CD4-positive, alpha-beta T cell treated with Interleukin-21 for 1 hour (primary cell): ENCODE results near the gene CRTAC1.
A peak's percentile ranks its signal among the peaks of the same experiment; 100 is the strongest.

Source experiments
- DNase-seq: peaks from one replicate; pipeline ENCODE4 v3.0.0-alpha.2; 2020

CRTAC1 gene

DNA sequence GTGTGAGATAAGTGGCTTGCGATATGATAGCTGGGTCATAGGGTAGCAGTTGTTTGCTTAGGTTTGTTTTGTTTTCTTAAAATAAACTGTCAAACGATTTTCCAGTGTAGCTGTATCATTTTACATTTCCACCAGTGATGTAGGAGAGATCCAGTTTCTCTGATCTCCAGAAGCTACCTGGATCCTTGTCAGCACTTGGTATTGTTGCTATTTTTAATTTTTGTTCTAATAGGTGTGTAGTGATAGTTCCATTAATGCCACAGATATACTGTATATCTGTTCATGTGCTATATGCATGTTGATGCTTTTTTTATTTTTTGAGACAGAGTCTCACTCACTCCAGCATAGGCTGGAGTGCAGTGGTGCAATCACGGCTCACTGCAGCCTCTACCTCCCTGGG lies 136.3 kb downstream of the CRTAC1 start:
- DNase-seq = no peak

DNA sequence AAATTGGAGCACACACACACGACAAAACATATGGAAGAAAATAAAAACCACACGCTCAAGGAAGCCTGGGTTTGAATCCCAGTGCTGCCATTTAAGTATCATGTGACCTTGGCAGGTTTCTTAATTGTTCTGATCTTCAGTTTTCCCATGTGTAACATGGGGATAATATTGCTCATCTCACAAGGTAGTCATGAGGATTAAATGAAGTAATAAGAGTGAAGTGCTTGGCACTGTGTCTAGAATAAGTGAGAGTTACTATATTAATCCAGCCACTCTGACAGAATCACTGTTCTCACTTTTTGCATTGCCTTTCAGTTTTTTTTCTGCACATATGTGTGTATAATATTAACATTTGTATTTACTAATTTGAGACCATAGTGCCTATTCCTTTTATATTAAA lies 137.5 kb downstream of the CRTAC1 start:
- DNase-seq = no peak

DNA sequence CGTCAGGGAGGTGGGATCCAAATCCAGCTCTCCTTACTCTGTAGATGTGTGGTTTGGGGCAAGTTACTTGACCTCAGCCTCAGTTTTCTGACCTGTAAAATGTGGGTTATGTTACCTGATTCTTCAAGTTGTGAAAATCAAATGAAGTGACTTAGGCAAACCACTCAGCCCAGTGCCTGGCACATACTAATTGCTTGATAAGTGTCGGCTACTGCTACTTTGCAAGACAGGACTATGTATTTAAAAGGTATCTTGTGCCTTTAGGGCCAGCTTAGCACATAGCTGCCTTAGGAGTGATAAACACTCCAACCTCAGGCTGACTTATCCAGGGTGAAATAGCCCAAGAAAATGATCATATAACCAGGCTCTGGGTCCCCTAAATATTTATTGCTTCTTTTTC lies 137.9 kb downstream of the CRTAC1 start:
- no peak for DNase-seq

DNA sequence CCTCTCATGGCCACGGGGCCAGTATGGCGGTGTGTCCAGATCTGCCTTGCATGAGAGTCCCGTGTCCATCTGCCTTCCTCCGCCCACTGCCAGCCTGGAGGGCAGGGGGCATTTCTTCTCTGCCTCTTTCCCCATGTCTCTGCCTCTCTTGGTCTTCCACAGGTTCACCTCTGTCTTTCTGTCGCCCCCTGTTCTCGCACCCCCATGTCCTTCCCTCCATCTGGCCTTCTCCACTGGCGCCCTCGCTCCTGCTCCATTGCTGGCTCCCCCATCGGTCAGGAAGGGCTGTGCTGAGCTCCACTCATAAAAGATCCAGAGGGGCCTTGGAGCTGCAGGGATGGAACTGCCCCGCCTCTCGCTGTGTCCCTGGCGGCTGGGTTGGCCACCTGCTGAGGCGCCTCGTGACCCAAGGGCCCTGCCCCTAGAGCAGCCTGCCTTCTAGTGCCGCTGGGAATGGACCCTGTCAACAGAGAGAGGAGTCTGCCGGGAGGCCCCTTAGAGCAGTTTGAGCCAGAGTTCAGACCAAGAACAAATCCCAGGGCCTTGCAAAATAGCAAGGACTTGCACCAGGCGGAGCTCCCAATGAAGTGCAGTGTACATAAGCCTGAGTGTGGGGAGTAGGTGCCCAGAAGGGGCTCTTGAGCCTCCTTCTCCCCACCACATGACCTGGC lies 138.8 kb downstream of the CRTAC1 start:
- DNase-seq = no peak

DNA sequence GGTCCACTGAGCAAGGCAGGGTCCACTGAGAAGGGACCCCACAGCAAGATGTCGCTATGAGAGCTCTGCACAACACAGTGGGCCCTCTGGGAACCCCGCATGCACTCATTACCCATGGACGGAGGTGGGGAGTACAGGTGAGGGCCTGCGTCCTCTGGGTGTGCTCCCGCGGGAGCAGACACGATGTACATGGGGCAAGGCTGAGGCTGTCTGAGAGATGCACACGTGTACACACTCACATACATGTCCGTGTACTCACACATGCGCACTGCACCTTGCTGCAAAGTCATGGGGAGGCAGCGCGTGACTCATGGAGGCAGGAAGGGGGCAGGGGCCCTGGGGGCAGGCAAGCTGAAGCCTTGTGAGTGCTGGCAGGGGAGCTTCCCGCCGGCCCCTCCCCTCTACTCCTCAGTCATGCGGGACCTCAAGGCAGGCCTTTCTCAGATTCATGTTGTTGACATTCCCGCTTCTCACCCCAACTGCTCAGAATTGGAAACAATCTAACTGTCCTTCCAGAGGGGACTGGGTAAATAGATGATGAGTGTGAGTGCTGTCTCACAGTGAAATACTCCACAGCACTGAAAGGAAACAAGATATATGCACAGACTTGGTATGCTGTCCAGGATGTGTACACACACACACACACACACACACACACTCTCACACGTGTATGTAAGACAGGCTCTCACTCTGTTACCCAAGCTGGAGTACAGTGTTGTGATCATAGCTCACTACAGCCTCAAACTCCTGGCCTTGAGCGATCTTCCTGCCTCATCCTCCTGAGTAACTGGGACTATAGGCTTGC lies 140.8 kb downstream of the CRTAC1 start:
- no peak for DNase-seq

DNA sequence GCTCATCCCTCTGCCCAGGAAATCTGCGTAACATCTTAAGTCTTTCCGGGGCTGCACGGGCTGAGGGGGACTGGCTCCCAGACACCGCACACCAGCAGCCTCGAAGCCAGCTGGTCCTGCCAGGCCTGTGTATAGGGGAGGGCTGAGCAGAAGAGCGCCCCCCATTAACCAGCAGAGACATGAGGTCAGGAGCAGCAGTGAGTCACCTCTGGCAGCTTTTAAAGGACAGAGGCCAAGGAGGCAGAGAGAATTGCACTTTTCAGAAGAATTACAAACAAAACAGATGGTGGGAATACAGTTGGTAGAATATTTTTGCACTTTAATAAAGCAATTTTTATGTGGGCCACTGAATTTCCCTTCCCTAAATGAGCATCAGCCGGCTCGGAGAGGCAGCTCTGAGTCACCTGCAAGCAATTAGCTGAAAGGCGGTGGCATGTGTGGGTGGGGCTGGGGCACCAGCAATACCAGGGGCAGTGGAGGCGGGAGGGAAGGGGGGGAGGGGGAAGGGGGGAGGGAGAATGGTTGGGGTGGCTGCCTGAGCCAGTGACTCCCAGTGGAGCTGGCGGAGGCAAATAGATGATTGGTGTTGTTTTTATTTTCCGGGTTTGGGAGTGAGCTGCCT lies 141.7 kb downstream of the CRTAC1 start:
- DNase-seq = no peak

DNA sequence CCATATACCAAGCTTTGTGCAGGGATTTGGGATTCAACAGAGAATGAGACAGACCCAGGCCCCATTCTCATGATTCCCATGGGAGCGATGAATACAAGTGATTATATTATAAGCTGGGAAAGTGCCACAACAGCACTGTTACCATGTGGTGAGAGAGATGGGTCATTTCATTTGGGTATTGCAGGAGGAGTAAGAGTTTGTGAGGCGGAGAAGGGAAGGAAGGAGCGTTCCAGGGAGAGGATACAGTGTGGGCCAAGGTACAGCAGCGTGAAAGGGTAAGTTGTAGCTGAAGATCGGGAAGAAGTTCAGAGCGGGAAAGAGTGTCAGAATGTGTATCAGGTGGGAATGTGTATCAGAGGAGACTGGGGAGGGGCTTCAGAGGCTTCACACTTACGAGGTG lies 142.3 kb downstream of the CRTAC1 start:
- DNase-seq = no peak

DNA sequence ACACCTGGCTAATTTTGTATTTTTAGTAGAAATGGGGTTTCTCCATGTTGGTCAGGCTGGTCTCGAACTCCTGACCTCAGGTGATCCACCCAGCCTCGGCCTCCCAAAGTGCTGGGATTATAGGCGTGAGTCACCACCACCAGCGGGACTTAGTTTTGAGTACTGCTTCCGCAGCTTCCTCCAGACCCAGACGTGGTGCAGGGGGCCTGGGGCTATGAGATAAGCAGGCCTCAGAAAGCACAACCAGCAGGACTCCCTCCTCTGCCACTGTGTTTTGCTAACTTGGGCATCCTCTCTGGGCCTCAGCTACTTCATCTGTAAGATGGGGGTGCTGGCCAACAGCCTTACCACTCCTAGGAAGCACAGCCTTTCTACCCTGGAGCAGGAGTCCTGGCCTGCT lies 143.0 kb downstream of the CRTAC1 start:
- no peak for DNase-seq

DNA sequence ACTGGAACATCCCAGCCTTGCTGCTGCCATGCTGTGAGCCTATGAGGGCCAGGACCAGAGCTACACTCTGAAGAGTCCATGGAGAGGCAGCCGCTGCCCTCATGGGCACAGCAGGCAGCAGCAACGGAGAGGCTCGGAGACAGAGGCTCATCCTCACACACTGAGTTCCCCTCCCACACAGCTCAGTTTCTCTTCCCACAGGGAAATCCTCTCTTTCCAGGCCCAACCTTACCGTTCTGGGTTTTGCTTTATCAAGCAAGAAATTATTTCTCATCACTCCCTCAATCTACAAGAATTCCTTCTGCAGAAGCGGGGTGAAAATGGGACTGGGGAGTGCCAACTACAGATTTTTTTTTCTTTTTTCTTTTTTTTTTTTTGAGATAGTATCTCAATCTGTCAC lies 144.1 kb downstream of the CRTAC1 start:
- no peak for DNase-seq

DNA sequence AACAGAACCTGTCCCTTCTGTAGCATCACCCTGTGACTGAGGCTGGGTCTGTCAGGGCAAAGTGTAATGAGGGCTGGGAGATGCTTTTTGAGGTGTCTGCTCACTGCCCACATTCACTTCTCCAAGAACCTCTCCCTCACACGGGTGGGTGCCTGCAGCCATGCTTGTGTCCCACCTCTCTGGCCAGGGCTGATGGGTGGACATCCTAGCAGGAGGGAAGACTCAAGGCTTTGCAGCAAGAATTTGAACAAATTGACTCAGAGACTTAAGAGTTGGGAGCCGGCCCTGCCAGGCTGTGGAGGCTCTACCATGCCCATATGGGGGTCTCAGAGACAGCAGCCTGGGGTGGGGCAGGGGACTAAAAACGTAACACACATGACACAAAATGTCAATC lies 147.3 kb downstream of the CRTAC1 start:
- DNase-seq = no peak

DNA sequence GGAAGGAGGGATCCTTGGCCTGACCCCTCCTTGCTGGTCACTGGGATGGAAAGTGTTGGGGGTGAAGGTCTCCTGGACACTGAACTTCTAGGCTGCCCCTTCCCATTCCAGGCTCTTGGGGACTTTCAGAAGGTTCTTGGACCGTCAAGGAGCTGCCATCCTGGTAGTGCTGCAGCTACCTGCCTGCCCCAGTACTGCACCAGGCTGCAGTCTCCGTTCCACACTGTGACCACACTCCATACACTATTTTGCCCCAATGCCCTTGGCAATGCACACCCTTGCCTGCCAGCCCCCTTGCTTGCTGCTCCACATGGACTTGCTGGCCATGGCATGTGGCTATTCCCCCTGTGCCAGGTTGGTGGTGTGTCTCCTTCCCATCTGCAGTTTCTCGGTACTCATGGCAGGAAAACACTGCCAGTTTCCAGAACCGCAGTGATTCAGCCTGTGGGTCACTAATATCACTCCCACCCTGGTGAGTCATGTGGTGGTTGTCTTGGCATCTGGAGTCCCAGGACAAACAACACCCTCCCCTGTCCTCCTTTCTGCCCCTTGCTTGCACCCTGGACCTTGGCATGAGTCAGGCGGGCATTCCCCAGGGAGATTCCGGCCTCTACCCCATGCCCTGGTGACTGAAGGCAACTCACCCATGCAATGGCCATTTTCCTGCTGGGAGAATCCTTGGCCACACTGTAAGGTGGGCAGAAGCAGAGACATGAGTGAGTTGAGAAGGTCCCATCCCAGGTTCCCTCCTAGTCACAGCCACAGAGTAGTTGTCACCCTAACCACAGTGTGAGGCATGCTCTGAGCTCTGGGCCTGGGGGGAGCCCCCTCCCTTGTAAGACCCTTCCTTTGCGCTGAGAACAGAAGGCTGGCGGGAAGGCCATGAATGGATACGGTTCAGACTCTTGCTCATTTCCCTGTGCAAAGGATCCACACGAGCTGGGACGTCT lies 148.0 kb downstream of the CRTAC1 start:
- DNase-seq = no peak

DNA sequence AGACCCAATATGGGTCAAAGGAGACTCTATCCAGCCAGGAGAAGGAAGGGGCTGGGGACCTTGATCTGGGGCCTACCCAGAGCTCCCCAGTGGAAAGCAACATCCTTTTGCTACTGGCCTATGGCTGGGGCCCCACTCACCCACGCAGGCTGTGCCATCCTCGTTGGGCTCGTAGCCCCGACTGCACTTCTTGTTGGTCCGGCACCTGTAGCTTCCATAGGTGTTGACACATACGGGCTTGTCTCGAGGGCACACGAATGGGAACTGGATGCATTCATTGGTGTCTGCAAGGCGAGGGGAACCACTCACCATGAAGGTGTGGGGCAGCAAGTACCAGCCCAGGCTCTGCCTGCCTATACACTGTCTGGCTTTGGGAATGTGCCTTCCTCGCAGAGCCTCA lies 150.3 kb downstream of the CRTAC1 start:
- no peak for DNase-seq

DNA sequence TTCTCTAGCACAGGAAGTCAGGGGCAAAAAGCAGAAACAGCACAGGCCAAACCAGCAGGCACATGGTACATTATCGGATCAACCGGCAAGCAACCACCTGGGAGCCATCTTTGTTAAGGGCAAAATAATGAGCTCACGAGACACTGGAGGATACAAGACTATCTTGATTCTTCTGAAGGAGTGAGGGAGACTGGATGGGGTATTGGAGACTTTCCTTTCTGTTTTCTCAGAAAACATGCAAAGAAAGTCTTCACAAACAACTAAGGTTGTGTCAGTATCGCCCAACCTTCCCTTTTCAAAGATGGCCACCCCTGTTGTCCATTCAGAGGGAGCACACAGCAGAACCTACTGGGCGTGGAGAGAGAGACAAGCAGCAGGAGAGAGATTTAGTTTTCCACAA lies 151.2 kb downstream of the CRTAC1 start:
- DNase-seq = no peak

DNA sequence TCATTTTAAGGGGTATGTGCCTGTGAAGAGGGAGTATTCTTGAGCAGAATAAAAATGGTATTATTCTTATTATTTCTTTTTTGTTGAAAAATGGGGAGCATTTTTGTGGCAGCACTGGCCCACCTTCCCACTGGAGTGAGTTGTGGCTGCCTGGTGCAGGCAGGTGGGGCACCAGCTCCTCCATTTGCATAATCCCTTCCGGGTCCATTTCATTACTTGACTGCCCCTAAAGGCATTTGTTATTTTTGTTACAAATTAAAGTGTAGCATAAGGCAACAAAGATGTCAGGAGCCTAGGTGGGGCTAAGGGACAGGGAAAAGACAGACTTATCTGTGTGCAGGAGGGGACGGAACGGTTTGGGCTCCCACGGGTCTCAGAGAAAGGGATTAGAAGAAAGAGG lies 154.0 kb downstream of the CRTAC1 start:
- no peak for DNase-seq

DNA sequence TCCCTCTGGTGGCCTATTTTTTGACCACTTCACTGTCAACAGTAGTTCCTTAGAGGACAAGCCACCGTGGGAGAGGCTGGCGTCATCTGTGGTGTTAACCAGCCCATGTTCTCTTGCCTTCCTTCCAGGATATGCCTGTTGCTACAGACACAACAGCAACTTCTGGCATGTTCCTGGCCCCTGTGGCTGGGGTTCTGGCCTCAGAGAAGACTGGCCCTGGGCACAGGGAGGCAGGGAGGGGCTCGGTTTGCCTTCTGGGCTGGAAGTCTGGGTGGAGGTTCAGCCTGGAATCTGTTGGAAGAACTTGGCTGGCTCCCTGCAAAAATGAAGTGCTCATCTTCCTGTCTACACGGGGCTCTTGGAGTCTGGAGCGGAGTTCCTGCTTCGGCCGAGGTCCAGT lies 155.0 kb downstream of the CRTAC1 start:
- no peak for DNase-seq

DNA sequence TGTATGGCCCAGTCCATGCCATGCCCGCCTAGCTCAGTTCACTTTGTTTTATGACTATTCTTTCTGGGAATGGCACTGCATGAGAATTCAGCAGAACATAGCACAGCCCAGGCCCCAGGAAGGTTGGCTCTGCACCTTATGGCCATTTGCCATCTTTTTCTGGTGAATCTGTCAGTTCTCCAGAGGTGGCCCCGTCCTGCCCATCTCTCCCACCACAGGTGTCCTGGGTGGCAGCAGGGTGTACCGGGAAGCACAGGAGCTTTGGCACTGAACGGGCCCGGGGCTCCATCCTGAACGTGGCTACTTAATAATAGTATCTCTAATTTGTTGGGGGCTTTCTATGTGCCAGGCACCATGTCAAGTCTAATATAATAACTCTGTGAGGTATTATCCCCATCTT lies 156.1 kb downstream of the CRTAC1 start:
- no peak for DNase-seq

DNA sequence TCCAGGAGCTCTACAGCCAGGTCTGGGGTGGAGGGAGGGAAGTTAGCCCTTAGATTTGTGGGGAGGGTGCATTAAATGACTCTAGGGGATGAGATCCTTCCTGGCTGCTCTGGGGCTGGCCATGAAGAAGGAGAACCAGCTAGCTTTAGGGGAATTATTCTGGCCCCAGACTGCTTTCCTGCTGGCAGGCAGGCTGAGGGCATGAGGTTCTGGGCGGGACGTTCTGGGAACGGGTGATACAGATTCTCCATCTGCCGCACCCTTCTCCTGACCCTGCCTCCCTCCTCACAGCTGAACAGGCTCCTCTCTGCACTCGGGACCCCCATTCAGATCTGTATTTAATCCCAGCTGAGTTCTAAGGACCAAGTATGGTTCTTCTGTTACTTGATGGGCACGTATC lies 156.9 kb downstream of the CRTAC1 start:
- no peak for DNase-seq

DNA sequence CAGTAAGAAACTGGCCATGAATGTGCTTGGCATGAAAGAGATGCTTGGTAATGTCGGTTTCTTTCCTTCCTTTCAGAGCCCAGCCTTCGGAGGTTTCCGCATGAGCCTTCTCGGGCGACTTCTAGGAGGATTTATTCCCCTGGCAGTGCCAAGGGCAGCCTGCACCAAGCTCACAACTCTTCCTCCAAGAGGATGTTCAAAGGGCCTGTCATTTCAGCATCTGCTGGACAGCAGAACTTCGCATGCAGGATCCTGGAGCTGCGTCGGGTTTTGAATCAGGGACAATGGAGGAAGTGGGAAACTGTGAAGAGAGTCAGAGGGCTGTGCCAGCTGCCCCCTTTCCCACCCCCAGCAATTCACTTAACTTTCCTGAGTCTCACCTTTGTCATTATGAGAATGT lies 159.4 kb downstream of the CRTAC1 start:
- no peak for DNase-seq

DNA sequence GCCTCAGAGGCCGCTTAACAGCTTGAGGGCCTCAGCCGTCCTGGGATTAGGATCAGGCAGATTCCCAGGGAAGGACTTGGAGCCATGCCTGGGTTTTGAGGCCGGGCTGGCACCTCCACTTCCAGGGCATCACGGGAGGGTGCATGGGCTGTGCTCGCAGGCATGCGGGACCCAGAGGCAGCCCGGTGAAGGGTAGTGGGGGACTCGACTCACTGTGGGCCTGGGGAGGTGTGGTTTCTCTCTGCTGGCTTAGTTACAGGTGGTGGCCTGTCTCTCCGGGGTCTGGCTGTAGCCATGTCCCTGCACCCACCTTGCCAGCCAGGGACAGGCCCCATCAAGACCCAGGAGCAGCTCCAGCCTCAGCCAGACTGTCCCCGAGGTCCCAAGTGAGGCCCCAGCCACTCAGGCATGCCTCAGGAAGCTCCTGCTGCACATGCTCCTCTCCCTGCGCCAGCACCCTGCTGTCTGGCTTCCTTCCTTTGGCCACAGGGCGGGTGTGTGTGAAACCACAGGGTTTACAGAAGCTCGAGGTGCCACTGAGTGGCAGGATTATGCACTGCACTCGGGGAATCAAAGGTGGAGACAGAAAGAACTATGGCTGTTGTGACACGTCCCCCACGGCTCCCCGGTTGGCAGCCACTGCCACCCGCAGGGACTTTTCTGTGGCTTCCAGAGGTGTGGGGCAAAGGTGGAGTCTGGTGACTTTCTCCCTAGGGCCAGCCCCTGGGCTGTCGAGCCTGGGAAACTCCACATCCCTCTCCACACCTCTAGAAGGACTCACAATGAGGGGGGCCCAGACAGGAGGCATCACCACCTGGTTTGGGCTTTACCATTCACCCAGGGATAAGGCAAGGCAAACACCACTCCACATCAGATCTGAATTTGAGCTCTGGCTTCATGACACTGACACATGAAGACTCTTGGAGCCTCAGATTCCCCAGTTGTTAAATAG lies 161.1 kb downstream of the CRTAC1 start:
- DNase-seq = peak; percentile 88

DNA sequence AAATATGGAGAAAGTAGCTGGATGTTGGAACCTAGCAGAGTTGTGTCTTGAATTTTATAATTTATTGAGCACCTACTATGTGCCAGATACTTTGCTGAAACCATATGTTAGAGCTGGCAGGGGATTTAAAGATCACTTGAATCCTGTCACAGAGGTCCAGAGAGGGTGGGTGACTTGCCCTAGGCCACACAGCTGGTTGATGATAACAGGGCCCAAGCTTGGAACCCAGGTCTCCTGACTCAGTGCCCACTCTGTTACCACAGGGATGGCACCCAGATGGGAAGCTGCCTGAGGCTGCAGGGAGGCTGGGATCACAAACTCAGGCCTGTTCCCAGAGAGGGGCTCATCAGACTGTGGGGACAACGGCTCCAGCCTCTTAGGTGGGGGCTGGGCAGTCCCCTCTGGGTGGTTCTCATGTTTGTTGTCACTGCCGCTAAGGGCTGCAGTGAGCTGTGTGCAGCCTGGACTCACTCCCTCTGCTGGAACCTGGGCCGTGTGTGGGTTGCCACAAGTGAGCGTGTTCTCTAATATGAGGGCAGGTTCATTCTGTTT lies 162.2 kb downstream of the CRTAC1 start:
- no peak for DNase-seq

DNA sequence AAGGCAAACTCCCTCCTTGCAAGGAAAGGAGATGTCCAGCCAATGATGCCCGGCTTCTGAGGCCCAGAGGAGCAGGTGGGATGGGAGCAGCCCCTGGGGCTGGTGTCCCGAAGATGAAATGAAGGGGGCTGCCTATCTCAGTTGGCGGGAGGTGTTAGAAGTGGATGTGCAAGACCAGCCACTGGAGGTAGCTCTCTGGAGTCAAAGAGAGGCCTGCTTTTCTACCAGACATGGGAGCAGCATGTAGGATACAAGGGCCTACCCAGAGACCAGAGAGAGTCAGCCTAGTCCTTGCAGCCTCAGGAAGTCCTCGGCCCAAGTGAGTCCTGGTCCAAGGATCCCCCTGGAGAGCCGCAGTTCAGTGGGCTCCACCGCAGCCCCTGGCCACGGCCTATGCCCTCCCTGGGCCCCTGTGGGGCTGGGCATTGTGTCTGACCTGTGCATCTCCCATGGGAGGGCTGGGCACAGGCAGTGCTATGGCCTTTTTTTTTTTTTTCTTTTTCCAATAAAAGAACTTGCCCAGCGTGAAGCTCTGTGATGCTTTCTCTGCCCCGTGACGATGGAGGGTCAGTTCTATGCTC lies 163.1 kb downstream of the CRTAC1 start:
- DNase-seq = no peak
